Mammary epithelial cell (primary cell): ENCODE data around the gene LSM14A.

Experiments used
- CTCF ChIP-seq, 2 donors: IDR thresholded peaks in 1 of 2; conservative IDR thresholded peaks in 1 of 2; 2 replicates each; pipeline ENCODE4 v1.5.1; 2011 to 2012; ENCODE audit warnings: inconsistent platforms in 2 of 2, low read length in 2 of 2, mild to moderate bottlenecking in 2 of 2, control low read depth in 1 of 2, low read depth in 1 of 2; ENCODE audit not compliant: insufficient read depth in 1 of 2; ENCODE audit errors: extremely low read depth in 1 of 2
- EZH2 ChIP-seq: IDR thresholded peaks from 2 replicates; pipeline ENCODE4 v1.6.1; 2012; ENCODE audit warnings: low read length, inconsistent platforms, borderline replicate concordance

DNA sequence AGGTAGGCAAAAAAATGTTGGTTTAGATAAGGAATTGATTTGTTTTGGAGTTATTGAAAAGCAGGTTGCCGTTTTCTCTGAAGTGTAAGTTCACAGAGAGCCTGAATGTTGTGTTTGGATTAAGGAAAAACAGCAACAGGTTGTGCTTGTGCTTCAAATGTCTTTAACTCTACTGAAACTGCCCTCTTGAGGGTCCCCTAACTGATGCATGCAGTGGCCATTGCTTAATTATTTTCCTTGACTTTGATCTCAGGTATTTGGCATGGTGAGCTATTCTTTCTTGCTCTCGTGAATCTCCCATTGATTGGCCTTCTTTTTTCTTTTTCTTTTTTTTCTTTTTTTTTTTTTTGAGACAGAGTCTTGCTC lies 85.2 kb downstream of the LSM14A start:
- TF ChIP-seq CTCF (conservative IDR thresholded peaks at IDR 0.05 in 1 of 2, IDR thresholded peaks at IDR 0.05 in 1 of 2; ENCODE audit: extremely low read depth in 1 of 2, insufficient read depth in 1 of 2, low read depth in 1 of 2, low read length in 2 of 2) (no peak), EZH2 (no peak)
